HepG2 (cell line): ENCODE data around the gene RGS19. TPM values are rescaled to one million over a fixed set of nuclear protein-coding genes. Genes with fewer than 3 reads are reported as not detected.

Experiments used
- AGO1 ChIP-seq: fragments of 200-400 bp; formaldehyde crosslinking; IDR thresholded peaks from 2 replicates; pipeline ENCODE4 v1.6.1; 2017; ENCODE audit warnings: mild to moderate bottlenecking, low read depth, low read length, moderate library complexity; ENCODE audit not compliant: poor library complexity, severe bottlenecking
- ARID3A ChIP-seq: IDR thresholded peaks from 2 replicates; pipeline ENCODE4 v1.6.1; 2012; ENCODE audit warnings: low read depth, low read length, improper control_type of control experiment
- ATF3 ChIP-seq: sonication (generic); formaldehyde crosslinking; IDR thresholded peaks from 2 replicates; pipeline ENCODE4 v1.4.0; 2020; ENCODE audit warnings: missing genetic modification reagents
- GMEB2 ChIP-seq: IDR thresholded peaks from 2 replicates; pipeline ENCODE4 v1.6.1; 2016; ENCODE audit warnings: missing biosample characterization, missing genetic modification reagents, low read depth
- MAZ ChIP-seq, 2 experiments: sonication (generic) in 1 of 2; formaldehyde crosslinking in 1 of 2; IDR thresholded peaks; 2 replicates each; pipeline versions ENCODE4 v1.5.0 to v1.6.1; 2012 to 2020; ENCODE audit warnings: low read depth in 2 of 2, mild to moderate bottlenecking in 2 of 2, borderline replicate concordance in 1 of 2, improper control_type of control experiment in 1 of 2, low read length in 1 of 2, missing genetic modification reagents in 1 of 2, moderate library complexity in 1 of 2
- MNT ChIP-seq: fragments of 450-650 bp; IDR thresholded peaks from 2 replicates; pipeline ENCODE4 v1.6.1; 2016
- POGK ChIP-seq: sonication (generic); formaldehyde crosslinking; conservative IDR thresholded peaks from 2 replicates; pipeline ENCODE4 v1.8.0; 2022; ENCODE audit warnings: mild to moderate bottlenecking, moderate library complexity, missing genetic modification reagents
- PRDM10 ChIP-seq: sonication (generic); formaldehyde crosslinking; IDR thresholded peaks from 2 replicates; pipeline ENCODE4 v1.4.0; 2020; ENCODE audit warnings: low read depth, missing genetic modification reagents
- SAFB2 ChIP-seq: sonication (generic); formaldehyde crosslinking; IDR thresholded peaks from 2 replicates; pipeline ENCODE4 v1.5.1; 2020; ENCODE audit warnings: missing genetic modification reagents, low read depth, mild to moderate bottlenecking, borderline replicate concordance
- TAF15 ChIP-seq: fragments of 200-400 bp; formaldehyde crosslinking; IDR thresholded peaks from one replicate; pipeline ENCODE4 v1.6.1; 2018; ENCODE audit warnings: mild to moderate bottlenecking, low read depth, low read length; ENCODE audit not compliant: poor library complexity, severe bottlenecking
- ZNF383 ChIP-seq: sonication (generic); formaldehyde crosslinking; IDR thresholded peaks from 2 replicates; pipeline ENCODE4 v1.4.0; 2020; ENCODE audit warnings: missing genetic modification reagents, mild to moderate bottlenecking, borderline replicate concordance
- ZNF550 ChIP-seq: sonication (generic); formaldehyde crosslinking; IDR thresholded peaks from 2 replicates; pipeline ENCODE4 v1.4.0; 2020; ENCODE audit warnings: mild to moderate bottlenecking, missing genetic modification reagents, borderline replicate concordance
- ZNF790 ChIP-seq: sonication (generic); formaldehyde crosslinking; IDR thresholded peaks from 2 replicates; pipeline ENCODE4 v1.8.0; 2022; ENCODE audit warnings: missing genetic modification reagents, mild to moderate bottlenecking, borderline replicate concordance
- ZSCAN21 ChIP-seq: sonication (generic); formaldehyde crosslinking; IDR thresholded peaks from 2 replicates; pipeline ENCODE4 v1.8.0; 2022; ENCODE audit warnings: mild to moderate bottlenecking, missing genetic modification reagents, moderate library complexity, borderline replicate concordance
- polyA plus RNA-seq, 8 experiments: library from polyadenylated mRNA; depleted of rRNA in 3 of 8; stranded (reverse) in 7 of 8; unstranded in 1 of 8; fragments of >200 nt; fragmentation: Illumina TruSeq in 4 of 8; extraction: Trizol in 4 of 8; gene quantifications; 2 replicates each; pipeline versions ENCODE4 v1.2.1 to v1.2.3, GENCODE V29; 2011 to 2016; ENCODE audit warnings: low read depth in 4 of 8, missing spikeins in 1 of 8, mixed read lengths in 1 of 8; ENCODE audit not compliant: insufficient read depth in 1 of 8
- total RNA-seq, 5 experiments: library from RNA; depleted of rRNA; stranded (reverse); fragments of >200 nt; fragmentation: Illumina TruSeq; extraction: Trizol; gene quantifications; 2 replicates each; pipeline ENCODE4 v1.2.3, GENCODE V29; 2016; ENCODE audit warnings: low read depth in 1 of 5

The RGS19 gene
- total and polyA plus RNA-seq, 2 of the 13 experiments (the other 11 are each of a cell fraction or from before 2014, with no cell fraction given) = 10.7 to 11.9 TPM

- TF ChIP-seq ZSCAN21 (CRISPR knock-in tag) (no peak), POGK (CRISPR knock-in tag) (0 out of 2 replicates have a peak, but pooled peaks have one; percentile 41), ZNF550 (CRISPR knock-in tag) (no peak), MAZ (IDR thresholded peaks at IDR 0.05; ENCODE audit: borderline replicate concordance, low read depth, low read length) (peak; percentile 70; the same call in 1 of the 2 replicates), MAZ (CRISPR knock-in tag; IDR thresholded peaks at IDR 0.05; ENCODE audit: low read depth) (peak; percentile 77; the same call in 1 of the 2 replicates), PRDM10 (CRISPR knock-in tag) (peak; percentile 31; the same call in 1 of the 2 replicates), GMEB2 (no peak), ZNF383 (CRISPR knock-in tag) (0 out of 2 replicates have a peak, but pooled peaks have one; percentile 24), ZNF790 (0 out of 2 replicates have a peak, but pooled peaks have one; percentile 54), TAF15 (no peak), MNT (peak; percentile 89), SAFB2 (CRISPR knock-in tag) (no peak), AGO1 (peak; percentile 59), ATF3 (peak; percentile 2; the same call in 1 of the 2 replicates), ARID3A (no peak)
Measured at GRCh38 chr20:64057628-64058498, 21.5 kb downstream of the RGS19 start (continued).
